Trophoblast cell (in vitro differentiated cells and primary cell): Measurements from ENCODE around the gene WFDC1.
A peak's percentile ranks its signal among the peaks of the same experiment; 100 is the strongest.
"Not testable (repeated sequence)": the region's sequence is repeated elsewhere in the genome, so short reads cannot be mapped to it uniquely, and the experiment has no call there.

ENCODE experiments used
- DNase-seq, 2 donors: peaks; one replicate each; pipeline ENCODE4 v3.0.0-alpha.2; 2016
- H2AFZ ChIP-seq: 2 replicates; pipeline ENCODE4 v1.6.1; 2013; ENCODE audit warnings: low read length, moderate library complexity, mild to moderate bottlenecking; ENCODE audit not compliant: insufficient read depth, poor library complexity
- H2AK5ac ChIP-seq: 2 replicates; pipeline ENCODE4 v1.6.1; 2013; ENCODE audit warnings: mild to moderate bottlenecking, low read length
- H2BK120ac ChIP-seq: 2 replicates; pipeline ENCODE4 v1.6.1; 2013; ENCODE audit warnings: low read length, mild to moderate bottlenecking, moderate library complexity; ENCODE audit not compliant: insufficient read depth, poor library complexity
- H2BK12ac ChIP-seq: 2 replicates; pipeline ENCODE4 v1.6.1; 2013; ENCODE audit warnings: mild to moderate bottlenecking, low read length, moderate library complexity
- H2BK5ac ChIP-seq: 2 replicates; pipeline ENCODE4 v1.6.1; 2013; ENCODE audit warnings: low read length, low read depth, moderate library complexity, mild to moderate bottlenecking; ENCODE audit not compliant: poor library complexity
- H3K14ac ChIP-seq: 2 replicates; pipeline ENCODE4 v1.6.1; 2013; ENCODE audit warnings: mild to moderate bottlenecking, low read length
- H3K18ac ChIP-seq: 2 replicates; pipeline ENCODE4 v1.6.1; 2013; ENCODE audit warnings: mild to moderate bottlenecking, low read length
- H3K23ac ChIP-seq: 2 replicates; pipeline ENCODE4 v1.6.1; 2013; ENCODE audit warnings: low read length
- H3K27ac ChIP-seq: 2 replicates; pipeline ENCODE4 v1.5.1; 2013; ENCODE audit warnings: low read depth, mild to moderate bottlenecking, inconsistent platforms, low read length, moderate library complexity
- H3K27me3 ChIP-seq: 2 replicates; pipeline ENCODE4 v1.6.1; 2013; ENCODE audit warnings: inconsistent platforms, mild to moderate bottlenecking, low read length, moderate library complexity; ENCODE audit not compliant: insufficient read depth
- H3K36me3 ChIP-seq, 2 experiments: 1 replicate in 1 of 2; 2 replicates in 1 of 2; pipeline ENCODE4 v1.6.1; 2013; ENCODE audit warnings: low read length in 2 of 2, mild to moderate bottlenecking in 2 of 2, moderate library complexity in 1 of 2; ENCODE audit not compliant: insufficient read depth in 2 of 2, control insufficient read depth in 1 of 2
- H3K4ac ChIP-seq: 2 replicates; pipeline ENCODE4 v1.6.1; 2013; ENCODE audit warnings: low read depth, mild to moderate bottlenecking, low read length, moderate library complexity
- H3K4me1 ChIP-seq, 2 experiments: 1 replicate in 1 of 2; 2 replicates in 1 of 2; pipeline ENCODE4 v1.6.1; 2013; ENCODE audit warnings: low read length in 2 of 2, mild to moderate bottlenecking in 2 of 2, moderate library complexity in 1 of 2; ENCODE audit not compliant: insufficient read depth in 2 of 2, control insufficient read depth in 1 of 2
- H3K4me2 ChIP-seq: 2 replicates; pipeline ENCODE4 v1.6.1; 2013; ENCODE audit warnings: inconsistent platforms, mild to moderate bottlenecking, low read length, moderate library complexity
- H3K4me3 ChIP-seq: 2 replicates; pipeline ENCODE4 v1.5.1; 2013; ENCODE audit warnings: mild to moderate bottlenecking, low read depth, low read length, inconsistent platforms
- H3K79me1 ChIP-seq: one replicate; pipeline ENCODE4 v1.6.1; 2013; ENCODE audit warnings: low read length
- H3K79me2 ChIP-seq: 2 replicates; pipeline ENCODE4 v1.6.1; 2013; ENCODE audit warnings: low read length, mild to moderate bottlenecking; ENCODE audit not compliant: control insufficient read depth, insufficient read depth, poor library complexity
- H3K9ac ChIP-seq: 2 replicates; pipeline ENCODE4 v1.6.1; 2013; ENCODE audit warnings: mild to moderate bottlenecking, low read length
- H3K9me3 ChIP-seq: 2 replicates; pipeline ENCODE4 v1.6.1; 2013; ENCODE audit warnings: low read depth, mild to moderate bottlenecking, control low read depth, inconsistent platforms, low read length; ENCODE audit not compliant: insufficient read depth
- H4K12ac ChIP-seq: 2 replicates; pipeline ENCODE4 v1.6.1; 2013; ENCODE audit warnings: low read depth, mild to moderate bottlenecking, low read length, moderate library complexity
- H4K8ac ChIP-seq: 2 replicates; pipeline ENCODE4 v1.6.1; 2013; ENCODE audit warnings: low read depth, mild to moderate bottlenecking, low read length, moderate library complexity
- H4K91ac ChIP-seq: one replicate; pipeline ENCODE4 v1.6.1; 2013; ENCODE audit warnings: low read depth, mild to moderate bottlenecking, low read length, moderate library complexity
- WGBS: extraction: QIAGEN DNeasy Blood & Tissue Kit; methylation state at CpG from one replicate; pipeline ENCODE4 v1.1.7; 2013; ENCODE audit warnings: missing lambda C conversion rate; ENCODE audit not compliant: insufficient read length, insufficient coverage; ENCODE audit errors: extremely low coverage; 5-methylcytosine and 5-hydroxymethylcytosine counted together

The WFDC1 gene

GRCh38 chr16:84334482-84334881, 39.8 kb downstream of the WFDC1 start:
- Histone ChIP-seq H3K79me2 (no peaks in the 10 kb centered on the region), H4K91ac (no peak overlapping the region), H2AK5ac (no peak overlapping the region), H3K18ac (no peak overlapping the region), H3K4ac (no peak overlapping the region), H2BK120ac (no peak overlapping the region), H2BK5ac (no peak overlapping the region), H3K36me3 (no peaks in the 10 kb centered on the region), H3K27ac (no peak overlapping the region), H3K9ac (no peak overlapping the region), H3K4me2 (no peak overlapping the region), H3K9me3 (no peaks in the 10 kb centered on the region), H3K4me3 (peak overlapping the region; percentile 53), H2AFZ (no peak overlapping the region), H3K4me1 (no peaks in the 10 kb centered on the region), H3K23ac (no peak overlapping the region), H4K8ac (no peak overlapping the region), H3K79me1 (no peaks in the 10 kb centered on the region), H4K12ac (no peak overlapping the region), H3K27me3 (no peaks in the 10 kb centered on the region), H2BK12ac (no peak overlapping the region), H3K14ac (no peak overlapping the region)
- no peak for DNase-seq
- WGBS, result no CpG with 5 or more reads among the region's 1 CpG

GRCh38 chr16:84337236-84337635, 42.6 kb downstream of the WFDC1 start:
- H4K91ac ChIP-seq, H4K12ac ChIP-seq, H3K27ac ChIP-seq, H2BK12ac ChIP-seq, H3K79me1 ChIP-seq, H2AFZ ChIP-seq, H3K4me3 ChIP-seq, H2AK5ac ChIP-seq, H3K23ac ChIP-seq, H2BK120ac ChIP-seq, H3K36me3 ChIP-seq, H3K27me3 ChIP-seq, H3K9ac ChIP-seq, H3K4ac ChIP-seq, H3K14ac ChIP-seq, H3K4me2 ChIP-seq, H3K18ac ChIP-seq, DNase-seq, H3K9me3 ChIP-seq, H3K79me2 ChIP-seq, H2BK5ac ChIP-seq, H3K4me1 ChIP-seq, H4K8ac ChIP-seq: not testable (repeated sequence)

GRCh38 chr16:84339311-84339710, 44.6 kb downstream of the WFDC1 start:
- no peaks in the 10 kb centered on the region for H3K79me1 ChIP-seq
- H4K8ac ChIP-seq, result no peak overlapping the region
- H3K4ac ChIP-seq, result no peak overlapping the region

GRCh38 chr16:84339766-84340165, 45.1 kb downstream of the WFDC1 start:
- Histone ChIP-seq H3K9me3 (no peaks in the 10 kb centered on the region), H3K4me1 (peaks cover 0 to 5% of the 10 kb centered on the region in 2 experiments), H2BK120ac (no peak overlapping the region), H2AFZ (no peak overlapping the region), H4K12ac (no peak overlapping the region), H3K27me3 (no peaks in the 10 kb centered on the region), H3K36me3 (no peaks in the 10 kb centered on the region), H4K91ac (no peak overlapping the region), H2BK5ac (no peak overlapping the region), H3K27ac (no peak overlapping the region), H3K4me3 (no peak overlapping the region), H3K14ac (no peak overlapping the region), H3K9ac (no peak overlapping the region), H3K79me1 (no peaks in the 10 kb centered on the region), H3K79me2 (no peaks in the 10 kb centered on the region), H2BK12ac (no peak overlapping the region), H3K18ac (no peak overlapping the region), H3K23ac (no peak overlapping the region), H2AK5ac (no peak overlapping the region), H3K4ac (no peak overlapping the region), H3K4me2 (no peak overlapping the region), H4K8ac (no peak overlapping the region)
- no CpG with 5 or more reads among the region's 9 CpGs for WGBS
- DNase-seq, result no peak

More at GRCh38 chr16:84339311-84339710, 44.6 kb downstream of the WFDC1 start:
- Histone ChIP-seq H3K27me3 (no peaks in the 10 kb centered on the region), H3K79me2 (no peaks in the 10 kb centered on the region), H3K4me2 (no peak overlapping the region), H3K9ac (no peak overlapping the region), H2AFZ (no peak overlapping the region), H2BK120ac (no peak overlapping the region), H2AK5ac (no peak overlapping the region), H3K14ac (no peak overlapping the region), H4K12ac (no peak overlapping the region), H3K23ac (no peak overlapping the region), H3K4me1 (peaks cover 0 to 5% of the 10 kb centered on the region in 2 experiments), H4K91ac (no peak overlapping the region), H3K9me3 (no peaks in the 10 kb centered on the region), H3K4me3 (no peak overlapping the region), H3K18ac (no peak overlapping the region), H2BK5ac (no peak overlapping the region), H2BK12ac (no peak overlapping the region), H3K27ac (no peak overlapping the region), H3K36me3 (no peaks in the 10 kb centered on the region)
- no peak for DNase-seq
- WGBS, result no CpG with 5 or more reads among the region's 5 CpGs
